Hepatocyte (in vitro differentiated cells): ENCODE measurements around the gene LYPD5. TPM values are rescaled to one million over a fixed set of nuclear protein-coding genes. Genes with fewer than 3 reads are reported as not detected.

Experiments used
- DNase-seq: peaks from one replicate; pipeline ENCODE4 v3.0.0-alpha.2; 2016; ENCODE audit warnings: low spot score
- H2AFZ ChIP-seq: fragments of 200-600 bp; sonication (generic); 2 replicates; pipeline ENCODE4 v1.6.0; 2016; ENCODE audit warnings: antibody characterized with exemption, mild to moderate bottlenecking
- H3K27ac ChIP-seq: fragments of 200-600 bp; sonication (generic); 2 replicates; pipeline ENCODE4 v1.5.1; 2016; ENCODE audit warnings: mild to moderate bottlenecking
- H3K27me3 ChIP-seq: fragments of 200-600 bp; sonication (generic); 2 replicates; pipeline ENCODE4 v1.6.1; 2016
- H3K36me3 ChIP-seq: fragments of 200-600 bp; sonication (generic); replicated peaks from 2 replicates; pipeline ENCODE4 v1.5.1; 2016; ENCODE audit warnings: low read depth; ENCODE audit not compliant: insufficient read depth
- H3K4me1 ChIP-seq: fragments of 200-600 bp; sonication (generic); 2 replicates; pipeline ENCODE4 v1.5.1; 2016; ENCODE audit warnings: mild to moderate bottlenecking, moderate library complexity; ENCODE audit not compliant: insufficient read depth
- H3K4me2 ChIP-seq: fragments of 200-600 bp; sonication (generic); 2 replicates; pipeline ENCODE4 v1.6.0; 2016
- H3K4me3 ChIP-seq: fragments of 200-600 bp; sonication (generic); 2 replicates; pipeline ENCODE4 v1.5.1; 2016; ENCODE audit warnings: mild to moderate bottlenecking
- H3K79me2 ChIP-seq: fragments of 200-600 bp; sonication (generic); 2 replicates; pipeline ENCODE4 v1.6.0; 2017; ENCODE audit warnings: mild to moderate bottlenecking
- H3K9me2 ChIP-seq: fragments of 200-600 bp; sonication (generic); replicated peaks from 2 replicates; pipeline ENCODE4 v1.6.0; 2017; ENCODE audit warnings: mild to moderate bottlenecking; ENCODE audit not compliant: insufficient read depth
- H3K9me3 ChIP-seq: fragments of 200-600 bp; sonication (generic); 2 replicates; pipeline ENCODE4 v1.5.1; 2016; ENCODE audit warnings: low read depth, mild to moderate bottlenecking
- H4K20me1 ChIP-seq: fragments of 200-600 bp; sonication (generic); 2 replicates; pipeline ENCODE4 v1.6.0; 2016; ENCODE audit warnings: mild to moderate bottlenecking; ENCODE audit not compliant: insufficient read depth, poor library complexity, severe bottlenecking
- EZH2 ChIP-seq: fragments of 200-600 bp; sonication (generic); IDR thresholded peaks from 2 replicates; pipeline ENCODE4 v1.6.1; 2016; ENCODE audit warnings: antibody characterized with exemption, mild to moderate bottlenecking, borderline replicate concordance
- EZH2phosphoT487 ChIP-seq: fragments of 200-600 bp; sonication (generic); IDR thresholded peaks from one replicate; pipeline ENCODE4 v1.6.1; 2018; ENCODE audit warnings: antibody characterized with exemption, mild to moderate bottlenecking, low read depth, moderate library complexity; ENCODE audit not compliant: unreplicated experiment, severe bottlenecking
- WGBS: methylation state at CpG from one replicate; pipeline ENCODE4 v1.1.6; 2016; ENCODE audit warnings: low lambda C conversion rate; ENCODE audit errors: missing lambda C conversion rate; 5-methylcytosine and 5-hydroxymethylcytosine counted together
- polyA plus RNA-seq: library from polyadenylated mRNA; unstranded; fragments of >200 nt; fragmentation: Nextera tagmentation; extraction: Ambion mirVana; gene quantifications from 2 replicates; pipeline ENCODE4 v1.2.1, GENCODE V29; 2016
- total RNA-seq: library from RNA; depleted of rRNA; stranded (reverse); fragments of >200 nt; gene quantifications from 2 replicates; pipeline ENCODE4 v1.2.3, GENCODE V29; 2014
- TF ChIP-seq, protein P1 (sequence below): fragments of 200-600 bp; sonication (generic); IDR thresholded peaks from 2 replicates; pipeline ENCODE4 v1.5.1; 2016; ENCODE audit warnings: antibody characterized with exemption, mild to moderate bottlenecking; ENCODE audit not compliant: poor library complexity

LYPD5 gene
- total and polyA plus RNA-seq, 2 experiments from 2014 or later, result 1.6 to 1.8 TPM

DNA sequence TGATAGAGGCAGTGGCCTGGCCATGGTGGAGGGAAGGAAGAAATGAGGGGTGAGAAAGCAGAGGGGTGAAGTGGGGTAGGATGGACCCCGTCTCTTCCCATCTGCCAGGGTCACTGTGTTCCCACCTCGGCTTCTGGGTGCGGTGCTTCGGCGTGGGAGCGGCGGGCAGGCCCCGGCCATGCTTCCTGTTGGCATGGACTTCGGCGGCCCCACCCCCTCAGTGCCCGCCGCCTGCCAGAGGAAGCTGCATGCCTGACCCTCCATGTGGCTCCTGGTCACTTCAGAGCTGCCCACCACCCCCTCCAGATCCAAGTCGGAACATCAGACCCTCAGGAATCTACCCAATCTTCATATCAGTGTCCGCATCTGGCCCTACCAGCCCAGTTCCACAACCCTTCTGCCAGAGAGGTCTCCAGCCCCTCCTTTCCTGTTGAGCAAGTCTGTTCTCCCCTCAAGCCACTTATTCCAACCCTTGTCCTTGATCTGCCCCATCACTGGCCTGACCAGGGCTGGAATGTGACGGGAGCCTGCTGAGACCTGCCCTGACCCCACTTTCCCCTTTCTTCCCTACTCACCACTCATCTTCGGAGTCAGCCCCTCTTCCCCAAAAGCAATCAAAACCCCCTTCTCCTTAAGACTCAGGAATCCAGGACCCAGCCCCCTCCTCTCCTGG lies 23.0 kb downstream of the LYPD5 start:
- Histone ChIP-seq H3K4me2 (peak overlapping the region; percentile 53), H3K9me2 (no peaks in the 10 kb centered on the region), H3K4me1 (peaks cover 9% of the 10 kb centered on the region), H3K36me3 (no peaks in the 10 kb centered on the region), H3K27me3 (no peaks in the 10 kb centered on the region), H4K20me1 (no peaks in the 10 kb centered on the region), H3K27ac (no peak overlapping the region), H3K9me3 (no peaks in the 10 kb centered on the region), H3K4me3 (no peak overlapping the region), H3K79me2 (no peaks in the 10 kb centered on the region), H2AFZ (no peak overlapping the region)
- WGBS, result 81% methylated on average over 13 of the region's 16 CpGs
- DNase-seq, result peak; percentile 3
- TF ChIP-seq EZH2 (no peak), EZH2phosphoT487 (no peak)
- TF ChIP-seq, protein P1, sequence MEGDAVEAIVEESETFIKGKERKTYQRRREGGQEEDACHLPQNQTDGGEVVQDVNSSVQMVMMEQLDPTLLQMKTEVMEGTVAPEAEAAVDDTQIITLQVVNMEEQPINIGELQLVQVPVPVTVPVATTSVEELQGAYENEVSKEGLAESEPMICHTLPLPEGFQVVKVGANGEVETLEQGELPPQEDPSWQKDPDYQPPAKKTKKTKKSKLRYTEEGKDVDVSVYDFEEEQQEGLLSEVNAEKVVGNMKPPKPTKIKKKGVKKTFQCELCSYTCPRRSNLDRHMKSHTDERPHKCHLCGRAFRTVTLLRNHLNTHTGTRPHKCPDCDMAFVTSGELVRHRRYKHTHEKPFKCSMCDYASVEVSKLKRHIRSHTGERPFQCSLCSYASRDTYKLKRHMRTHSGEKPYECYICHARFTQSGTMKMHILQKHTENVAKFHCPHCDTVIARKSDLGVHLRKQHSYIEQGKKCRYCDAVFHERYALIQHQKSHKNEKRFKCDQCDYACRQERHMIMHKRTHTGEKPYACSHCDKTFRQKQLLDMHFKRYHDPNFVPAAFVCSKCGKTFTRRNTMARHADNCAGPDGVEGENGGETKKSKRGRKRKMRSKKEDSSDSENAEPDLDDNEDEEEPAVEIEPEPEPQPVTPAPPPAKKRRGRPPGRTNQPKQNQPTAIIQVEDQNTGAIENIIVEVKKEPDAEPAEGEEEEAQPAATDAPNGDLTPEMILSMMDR, result no peak

DNA sequence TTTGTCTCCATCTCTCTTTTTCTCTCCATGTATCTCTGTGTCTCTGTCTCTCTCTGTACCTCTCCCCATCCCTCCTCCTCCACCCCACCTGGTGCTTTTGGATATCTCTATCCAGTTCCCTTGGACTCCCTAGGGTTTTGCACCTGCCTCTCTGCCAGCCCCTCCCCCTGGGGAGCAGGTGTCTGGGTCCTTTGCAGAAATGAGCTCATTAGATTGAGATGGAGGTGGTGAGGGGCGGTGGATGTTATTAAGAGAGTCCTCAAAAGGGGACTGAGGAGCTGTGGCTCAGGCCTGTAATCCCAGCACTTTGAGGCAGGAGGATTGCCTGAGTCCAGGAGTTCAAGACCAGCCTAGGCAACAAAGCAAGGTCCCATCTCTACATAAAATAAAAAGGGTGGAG lies 23.6 kb downstream of the LYPD5 start:
- H3K4me1 ChIP-seq, result peaks cover 15% of the 10 kb centered on the region
- H3K9me3 ChIP-seq, result no peaks in the 10 kb centered on the region
- no peak overlapping the region for H3K27ac ChIP-seq
- H3K36me3 ChIP-seq, result no peaks in the 10 kb centered on the region
- H3K4me2 ChIP-seq, result no peak overlapping the region
- no peaks in the 10 kb centered on the region for H4K20me1 ChIP-seq
- TF ChIP-seq, protein P1, result no peak
- no peak for TF ChIP-seq EZH2
- TF ChIP-seq EZH2phosphoT487, result no peak
- DNase-seq, result no peak
- no peaks in the 10 kb centered on the region for H3K27me3 ChIP-seq
- 85% methylated on average over 1 of the region's 1 CpG for WGBS
- no peak overlapping the region for H2AFZ ChIP-seq
- H3K4me3 ChIP-seq, result no peak overlapping the region
- H3K79me2 ChIP-seq, result no peaks in the 10 kb centered on the region
- H3K9me2 ChIP-seq, result no peaks in the 10 kb centered on the region

DNA sequence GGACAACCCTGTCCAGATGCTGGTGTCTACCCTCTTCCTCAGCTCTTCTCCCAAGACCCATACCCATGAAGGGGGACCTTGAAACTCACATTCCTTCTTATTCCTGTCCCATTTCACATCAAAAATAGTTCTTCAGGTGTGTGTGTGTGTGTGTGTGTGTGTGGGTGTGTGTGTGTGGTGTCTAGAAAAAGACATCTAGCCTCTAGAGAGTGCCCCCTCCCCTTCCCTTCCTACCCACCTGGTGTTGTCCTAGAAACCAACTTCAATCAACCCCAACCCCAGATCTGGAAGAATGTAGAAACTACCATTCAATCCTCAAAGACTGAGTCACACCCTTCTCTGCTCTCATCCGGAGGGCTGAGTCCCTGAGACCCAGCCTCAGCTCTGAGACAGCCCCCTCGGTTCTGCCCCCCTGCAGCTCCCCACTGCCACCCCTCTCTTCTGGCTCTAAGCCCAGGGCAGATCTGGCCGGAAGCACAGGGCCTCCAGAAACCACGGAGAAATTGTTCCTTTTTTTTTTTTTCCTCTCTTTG lies 25.0 kb downstream of the LYPD5 start:
- no peak overlapping the region for H3K4me2 ChIP-seq
- no peak overlapping the region for H3K4me3 ChIP-seq
- H2AFZ ChIP-seq, result no peak overlapping the region
- H3K9me2 ChIP-seq, result no peaks in the 10 kb centered on the region
- DNase-seq, result peak; percentile 28
- H3K79me2 ChIP-seq, result no peaks in the 10 kb centered on the region
- no peak for TF ChIP-seq EZH2phosphoT487
- TF ChIP-seq EZH2, result no peak
- TF ChIP-seq, protein P1, result no peak
- H3K9me3 ChIP-seq, result no peaks in the 10 kb centered on the region
- WGBS, result 21% methylated on average over 3 of the region's 4 CpGs
- H4K20me1 ChIP-seq, result no peaks in the 10 kb centered on the region
- peaks cover 15% of the 10 kb centered on the region for H3K4me1 ChIP-seq
- no peaks in the 10 kb centered on the region for H3K36me3 ChIP-seq
- no peak overlapping the region for H3K27ac ChIP-seq
- H3K27me3 ChIP-seq, result no peaks in the 10 kb centered on the region
